Epithelial cell of esophagus (primary cell): ENCODE data around the gene NKAIN2.
"Not testable (repeated sequence)": the region's sequence is repeated elsewhere in the genome, so short reads cannot be mapped to it uniquely, and the experiment has no call there.

Experiments used
- DNase-seq: peaks from one replicate; pipeline ENCODE4 v3.0.0; 2010; ENCODE audit warnings: low read depth
- H3K4me3 ChIP-seq: 2 replicates; pipeline ENCODE4 v1.5.1; 2011; ENCODE audit warnings: mild to moderate bottlenecking, low read length, control low read depth
- CTCF ChIP-seq: IDR thresholded peaks from 2 replicates; pipeline ENCODE4 v1.5.1; 2011; ENCODE audit warnings: low read depth, mild to moderate bottlenecking, low read length, control low read depth, inconsistent platforms; ENCODE audit not compliant: insufficient read depth; ENCODE audit errors: missing control alignments

The NKAIN2 gene

DNA sequence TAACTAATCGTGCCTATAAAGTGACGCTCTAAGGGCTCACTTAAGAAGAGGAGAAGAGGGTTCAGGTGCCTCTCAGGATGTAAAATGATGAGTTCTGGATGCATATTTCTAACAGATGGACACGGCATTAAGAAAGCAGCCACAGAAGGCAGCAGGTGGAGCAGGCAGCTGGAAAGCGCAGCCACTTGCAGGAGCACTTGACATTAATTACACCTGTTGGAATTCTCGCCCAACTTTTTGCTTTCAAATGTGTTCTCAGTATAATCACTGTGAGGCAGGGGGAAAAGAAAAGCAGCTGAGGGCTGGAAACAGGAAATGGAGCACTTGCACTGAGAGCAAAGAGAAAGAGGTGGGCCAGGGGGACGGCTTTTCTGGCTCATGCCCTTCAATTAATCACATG, 164.2 kb downstream of the NKAIN2 start:
- TF ChIP-seq CTCF: no peak
- H3K4me3 ChIP-seq: no peak overlapping the region
- DNase-seq: no peak

DNA sequence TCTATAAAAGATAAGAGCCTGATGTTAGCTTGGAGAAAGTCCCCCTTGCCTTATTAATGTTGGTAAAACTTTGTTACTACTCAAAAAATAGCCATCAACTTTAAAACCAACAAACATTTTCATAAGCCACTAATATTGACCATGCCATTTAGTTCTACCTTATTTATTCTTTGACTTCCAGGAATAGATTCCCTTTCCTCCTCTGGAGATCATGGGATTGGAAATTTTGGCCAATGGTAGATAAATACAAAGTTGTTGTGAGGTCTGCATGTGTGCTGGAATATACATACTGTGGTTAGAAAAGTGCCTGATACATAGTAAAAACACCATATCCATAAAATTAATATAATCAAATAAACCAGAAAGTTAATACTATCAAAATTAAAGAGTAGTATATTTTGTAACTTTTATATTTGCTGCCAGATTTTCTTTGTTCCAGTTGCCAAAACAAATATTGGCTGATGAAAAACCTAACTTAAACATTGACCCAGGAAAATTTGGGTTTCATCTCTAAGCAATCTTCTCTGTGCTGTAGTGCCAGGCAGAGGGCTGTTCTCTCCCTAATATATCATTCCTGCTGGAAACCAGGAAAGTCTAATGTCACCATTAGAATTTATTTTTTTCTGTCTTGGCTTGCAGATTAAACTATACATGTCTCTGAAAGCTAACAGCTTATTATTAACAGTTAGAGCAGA, 169.1 kb downstream of the NKAIN2 start:
- DNase-seq: no peak
- H3K4me3 ChIP-seq: no peak overlapping the region
- TF ChIP-seq CTCF: no peak

GRCh38 chr6:123980311-123980710, 176.6 kb downstream of the NKAIN2 start:
- no peak for DNase-seq
- H3K4me3 ChIP-seq: no peak overlapping the region
- no peak for TF ChIP-seq CTCF

DNA sequence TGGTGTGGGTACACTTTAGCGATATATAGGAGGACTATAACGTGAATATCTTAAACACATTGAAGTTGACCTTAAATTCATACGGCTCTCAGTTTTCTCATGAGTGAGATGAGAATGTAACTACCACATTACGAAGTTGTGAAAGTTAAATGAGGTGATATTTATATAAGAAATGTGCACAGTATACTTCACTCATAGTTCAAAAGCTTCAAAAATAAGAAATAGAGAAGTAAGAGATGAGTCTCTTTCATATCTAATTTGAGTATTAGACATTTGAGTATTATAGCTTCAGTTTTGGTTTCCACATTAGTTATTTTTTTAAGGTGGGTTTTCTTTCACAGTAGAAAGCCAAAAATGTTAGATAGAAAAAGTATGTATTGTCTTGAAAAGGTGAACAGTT, 183.3 kb downstream of the NKAIN2 start:
- no peak for DNase-seq
- TF ChIP-seq CTCF: no peak
- H3K4me3 ChIP-seq: no peak overlapping the region

DNA sequence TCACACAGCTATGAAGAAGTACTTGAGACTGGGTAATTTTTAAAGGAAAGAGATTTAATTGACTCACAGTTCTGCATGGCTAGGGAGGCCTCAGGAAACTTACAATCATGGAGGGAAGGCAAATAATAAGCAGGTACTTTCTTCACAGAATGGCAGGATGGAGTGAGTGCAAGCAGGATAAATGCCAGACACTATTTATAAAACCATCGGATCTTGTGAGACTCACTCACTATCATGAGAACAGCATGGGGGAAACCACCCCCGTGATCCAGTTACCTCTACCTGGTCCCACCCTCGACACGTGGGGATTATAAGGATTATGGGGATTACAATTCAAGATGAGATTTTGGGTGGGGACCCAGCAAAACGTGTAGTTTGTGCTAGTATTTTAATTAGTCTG, 186.3 kb downstream of the NKAIN2 start:
- not testable (repeated sequence) for H3K4me3 ChIP-seq, DNase-seq

GRCh38 chr6:123990376-123990775, 186.7 kb downstream of the NKAIN2 start:
- DNase-seq: no peak
- H3K4me3 ChIP-seq: no peak overlapping the region

DNA sequence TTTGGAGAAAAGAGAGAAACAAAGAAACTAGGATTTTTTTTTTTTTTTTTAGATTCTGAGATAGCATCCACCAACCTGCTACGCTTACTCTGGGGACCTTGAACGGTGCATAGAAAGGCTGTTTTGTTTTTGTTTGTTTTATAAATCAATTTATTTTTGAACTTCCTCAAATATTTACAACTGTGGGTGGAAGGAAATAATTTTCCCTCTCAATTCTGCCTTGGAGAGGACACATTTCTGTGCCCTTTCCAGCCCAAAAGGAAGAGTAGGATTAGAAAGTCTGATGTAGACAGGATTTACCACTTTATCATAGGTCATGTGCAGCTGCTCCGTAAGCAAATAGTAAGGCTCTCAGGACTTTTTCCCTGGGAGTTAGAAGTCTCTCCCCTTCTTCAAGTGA, 190.5 kb downstream of the NKAIN2 start:
- H3K4me3 ChIP-seq: no peak overlapping the region
- no peak for TF ChIP-seq CTCF
- DNase-seq: no peak

More at GRCh38 chr6:123990376-123990775, 186.7 kb downstream of the NKAIN2 start:
- no peak for TF ChIP-seq CTCF
